ENCODE results near the gene NQO1.

DNA sequence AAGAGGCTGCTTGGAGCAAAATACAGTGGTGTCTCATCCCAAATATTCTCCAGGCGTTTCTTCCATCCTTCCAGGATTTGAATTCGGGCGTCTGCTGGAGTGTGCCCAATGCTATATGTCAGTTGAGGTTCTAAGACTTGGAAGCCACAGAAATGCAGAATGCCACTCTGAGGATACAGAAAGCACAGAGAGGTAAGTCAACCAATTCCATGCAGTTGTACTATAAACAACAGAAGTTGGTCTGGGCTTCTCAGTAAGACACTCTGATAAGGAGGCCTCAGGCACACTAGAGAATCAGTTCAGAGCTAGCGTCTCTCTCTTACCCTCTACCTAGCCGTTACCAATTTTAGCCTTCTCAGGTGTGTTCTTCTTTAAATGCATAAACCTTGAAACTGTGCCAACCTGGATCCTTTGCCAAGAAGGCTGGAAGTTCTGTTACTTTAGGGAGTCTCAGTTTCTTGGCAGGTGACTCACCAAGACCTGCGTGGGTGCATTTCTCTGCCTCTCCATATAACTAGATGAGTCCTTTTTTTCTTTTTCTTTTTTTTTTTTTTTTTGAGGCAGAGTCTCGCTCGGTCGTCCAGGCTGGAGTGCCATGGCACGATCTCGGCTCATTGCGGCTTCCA, 15.1 kb downstream of the NQO1 start:
- TF ChIP-seq, protein P1, sequence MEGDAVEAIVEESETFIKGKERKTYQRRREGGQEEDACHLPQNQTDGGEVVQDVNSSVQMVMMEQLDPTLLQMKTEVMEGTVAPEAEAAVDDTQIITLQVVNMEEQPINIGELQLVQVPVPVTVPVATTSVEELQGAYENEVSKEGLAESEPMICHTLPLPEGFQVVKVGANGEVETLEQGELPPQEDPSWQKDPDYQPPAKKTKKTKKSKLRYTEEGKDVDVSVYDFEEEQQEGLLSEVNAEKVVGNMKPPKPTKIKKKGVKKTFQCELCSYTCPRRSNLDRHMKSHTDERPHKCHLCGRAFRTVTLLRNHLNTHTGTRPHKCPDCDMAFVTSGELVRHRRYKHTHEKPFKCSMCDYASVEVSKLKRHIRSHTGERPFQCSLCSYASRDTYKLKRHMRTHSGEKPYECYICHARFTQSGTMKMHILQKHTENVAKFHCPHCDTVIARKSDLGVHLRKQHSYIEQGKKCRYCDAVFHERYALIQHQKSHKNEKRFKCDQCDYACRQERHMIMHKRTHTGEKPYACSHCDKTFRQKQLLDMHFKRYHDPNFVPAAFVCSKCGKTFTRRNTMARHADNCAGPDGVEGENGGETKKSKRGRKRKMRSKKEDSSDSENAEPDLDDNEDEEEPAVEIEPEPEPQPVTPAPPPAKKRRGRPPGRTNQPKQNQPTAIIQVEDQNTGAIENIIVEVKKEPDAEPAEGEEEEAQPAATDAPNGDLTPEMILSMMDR (IDR thresholded peaks at IDR 0.05 in 4 of 5, conservative IDR thresholded peaks at IDR 0.05 in 1 of 5) = no peak
- TF ChIP-seq POLR2A (IDR thresholded peaks at IDR 0.05) = no peak

All from gastrocnemius medialis (tissue), 4 donors.